HG03457 (cell line): Measurements from ENCODE around the gene ANKRD36.
A peak's percentile ranks its signal among the peaks of the same experiment; 100 is the strongest.
"Not testable (repeated sequence)": the region's sequence is repeated elsewhere in the genome, so short reads cannot be mapped to it uniquely, and the experiment has no call there.

ENCODE experiments used
- ATAC-seq: cut with Tn5 transposase; IDR thresholded peaks from one replicate; pipeline ENCODE4 v1.9.1; 2021; ENCODE audit warnings: moderate number of reproducible peaks; ENCODE audit not compliant: unreplicated experiment

ANKRD36 gene

DNA sequence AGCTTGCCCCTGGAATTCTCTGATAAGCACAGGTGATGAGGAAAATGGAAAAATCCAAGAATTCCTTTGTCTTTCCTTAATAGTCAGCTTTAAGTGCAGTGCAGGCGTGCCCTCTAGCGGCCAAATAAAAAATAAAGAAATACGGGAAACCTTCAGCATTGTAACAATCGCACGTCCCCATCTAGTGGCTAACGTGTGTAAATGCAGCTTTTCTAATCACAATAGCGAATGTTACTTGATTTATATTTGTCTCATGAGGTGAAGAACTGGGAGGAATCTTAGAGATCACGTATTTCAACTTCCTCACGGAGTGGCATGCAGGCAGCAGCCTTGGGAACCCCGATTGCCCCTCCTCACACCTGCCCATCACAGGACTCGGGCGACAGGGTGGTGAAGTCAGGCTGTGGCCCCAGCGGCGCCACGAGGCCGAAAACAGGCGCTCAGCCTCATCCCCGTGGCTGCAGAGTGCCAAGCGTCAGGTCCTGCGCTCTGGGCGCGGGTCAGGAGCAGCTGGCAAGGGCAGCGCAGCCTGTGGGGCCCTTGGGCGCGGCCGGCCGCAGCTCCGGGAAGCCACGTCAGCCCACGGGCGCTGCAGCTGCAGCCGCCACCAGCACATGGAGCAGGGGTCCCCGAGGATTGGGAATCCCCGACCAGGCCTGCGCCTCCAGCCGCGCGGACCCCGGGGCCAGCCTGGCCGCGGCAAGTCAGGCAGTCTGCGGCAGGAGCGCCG lies 468 bp upstream of the ANKRD36 start:
- peak; percentile 54 for ATAC-seq

DNA sequence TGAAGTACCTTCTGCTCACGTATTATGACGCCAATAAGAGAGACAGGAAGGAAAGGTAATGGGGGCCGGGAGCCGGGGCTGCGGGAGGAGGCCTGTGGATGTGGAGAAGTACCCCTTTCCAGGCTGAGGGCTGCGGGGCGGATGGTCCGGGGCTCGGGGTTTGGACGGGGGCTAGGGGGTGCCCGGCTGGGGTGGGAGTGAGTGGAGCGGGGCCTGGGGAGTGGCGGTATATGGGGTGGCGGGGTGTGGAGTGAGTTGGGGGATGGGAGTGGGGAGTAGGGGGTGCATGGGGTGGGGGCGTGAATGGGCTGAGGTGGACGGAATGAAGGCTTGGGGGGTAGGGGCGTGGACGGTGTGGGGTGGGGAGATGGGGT lies 916 bp downstream of the ANKRD36 start:
- not testable (repeated sequence) for ATAC-seq

DNA sequence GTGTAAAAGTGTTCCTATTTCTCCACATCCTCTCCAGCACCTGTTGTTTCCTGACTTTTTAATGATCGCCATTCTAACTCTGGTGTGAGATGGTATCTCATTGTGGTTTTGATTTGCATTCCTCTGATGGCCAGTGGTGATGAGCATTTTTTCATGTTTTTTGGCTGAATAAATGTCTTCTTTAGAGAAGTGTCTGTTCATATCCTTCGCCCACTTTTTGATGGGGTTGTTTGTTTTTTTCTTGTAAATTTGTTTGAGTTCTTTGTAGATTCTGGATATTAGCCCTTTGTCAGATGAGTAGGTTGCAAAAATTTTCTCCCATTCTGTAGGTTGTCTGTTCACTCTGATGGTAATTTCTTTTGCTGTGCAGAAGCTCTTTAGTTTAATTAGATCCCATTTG lies 16.1 kb downstream of the ANKRD36 start:
- ATAC-seq = not testable (repeated sequence)

DNA sequence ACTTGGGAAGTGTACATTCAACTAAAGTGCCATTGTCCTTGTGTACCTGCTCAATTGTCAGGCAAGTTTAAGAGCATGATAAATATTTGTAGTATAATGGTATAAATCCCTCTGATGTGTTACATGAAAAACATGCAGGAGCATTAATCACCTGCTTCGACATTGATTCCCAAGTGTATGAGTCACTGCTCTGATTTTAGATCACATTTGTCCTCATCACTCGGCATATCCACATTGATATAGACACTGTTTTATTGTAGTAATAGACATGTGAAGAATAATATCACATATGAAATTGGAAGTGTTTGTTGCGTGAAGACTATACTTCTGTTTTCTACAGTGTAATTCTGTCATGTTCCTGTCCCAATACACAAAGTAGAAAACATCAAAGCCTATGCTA lies 31.1 kb downstream of the ANKRD36 start:
- not testable (repeated sequence) for ATAC-seq

DNA sequence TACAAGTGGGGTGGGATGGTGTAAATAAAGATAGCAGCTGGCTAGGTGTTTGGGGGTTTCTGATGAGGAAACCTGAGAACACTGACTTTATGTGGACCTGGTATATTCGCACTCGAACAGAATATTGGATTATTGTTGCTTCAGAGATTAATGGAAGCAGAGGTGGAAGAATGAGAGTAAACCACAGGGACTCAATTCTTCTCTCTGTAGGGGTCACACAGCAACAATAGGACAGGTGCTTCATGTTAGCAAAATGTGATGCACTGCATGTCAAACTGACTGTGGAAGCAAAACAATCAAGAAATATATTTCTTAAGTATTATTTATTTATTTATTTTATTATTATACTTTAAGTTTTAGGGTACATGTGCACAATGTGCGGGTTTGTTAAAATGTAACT lies 53.6 kb downstream of the ANKRD36 start:
- not testable (repeated sequence) for ATAC-seq

DNA sequence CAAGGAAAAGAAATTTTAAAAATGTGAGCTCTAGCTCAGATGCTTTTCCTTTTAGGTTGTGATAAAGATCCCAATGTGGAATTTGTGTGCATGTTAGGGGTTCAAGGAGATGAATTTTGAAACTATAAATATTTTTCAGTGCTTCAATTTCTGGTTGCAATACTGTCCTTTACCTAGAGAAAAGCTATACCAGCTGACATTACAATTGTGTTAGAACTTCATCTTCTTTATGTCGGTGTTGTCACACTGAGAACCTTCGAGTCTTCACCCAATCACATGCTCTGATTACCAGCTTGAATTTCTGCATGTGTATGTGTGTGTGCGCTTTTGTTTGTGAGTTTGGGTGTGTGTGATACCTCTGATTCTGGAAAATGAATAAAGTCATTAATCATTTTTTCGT lies 55.0 kb downstream of the ANKRD36 start:
- not testable (repeated sequence) for ATAC-seq

DNA sequence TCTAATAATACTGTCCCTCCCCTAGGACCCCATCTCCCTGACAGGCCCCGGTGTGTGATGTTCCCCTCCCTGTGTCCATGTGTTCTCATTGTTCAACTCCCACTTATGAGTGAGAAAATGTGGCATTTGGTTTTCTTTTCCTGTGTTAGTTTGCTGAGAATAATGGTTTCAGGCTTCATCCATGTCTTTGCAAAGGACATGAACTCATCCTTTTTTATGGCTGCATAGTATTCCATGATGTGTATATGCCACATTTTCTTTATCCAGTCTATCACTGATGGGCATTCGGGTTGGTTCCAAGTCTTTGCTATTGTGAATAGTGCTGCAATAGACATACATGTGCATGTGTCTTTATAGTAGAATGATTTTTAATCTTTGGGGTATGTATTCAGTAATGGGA lies 55.6 kb downstream of the ANKRD36 start:
- not testable (repeated sequence) for ATAC-seq

DNA sequence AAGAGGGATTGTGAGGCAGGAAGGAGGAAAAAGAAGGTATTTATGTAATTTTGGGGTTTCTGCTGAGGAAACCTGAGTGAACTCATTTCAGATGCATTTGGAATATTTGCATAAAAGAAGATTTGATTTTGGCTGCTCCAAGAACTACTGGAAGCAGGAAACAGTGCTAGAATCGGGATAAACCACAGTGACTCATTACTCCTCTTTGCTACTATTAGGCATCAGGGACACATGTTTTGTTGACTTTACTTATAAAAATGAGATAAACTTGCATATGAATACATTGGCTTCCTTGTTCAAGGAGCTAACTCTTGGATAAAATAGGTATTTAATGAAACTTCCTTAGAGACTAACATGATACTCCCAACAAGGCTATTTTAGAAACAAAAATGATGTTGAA lies 67.4 kb downstream of the ANKRD36 start:
- not testable (repeated sequence) for ATAC-seq

DNA sequence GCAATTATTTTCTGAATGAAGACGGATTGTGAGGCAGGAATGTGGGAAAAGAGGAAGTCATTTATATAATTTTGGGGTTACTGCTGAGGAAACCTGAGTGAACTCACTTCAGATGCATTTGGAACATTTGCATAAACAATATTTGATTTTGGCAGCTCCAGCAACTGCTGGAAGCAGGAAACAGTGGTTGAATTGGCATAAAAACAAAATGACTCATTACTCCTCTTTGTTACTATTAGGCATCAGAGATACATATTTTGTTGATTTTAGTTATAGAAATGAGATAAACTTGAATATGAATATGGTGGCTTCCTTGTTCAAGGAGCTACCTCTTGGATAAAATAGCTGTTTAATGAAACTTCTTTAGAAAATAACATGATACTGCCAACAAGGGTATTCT lies 82.4 kb downstream of the ANKRD36 start:
- ATAC-seq = not testable (repeated sequence)

DNA sequence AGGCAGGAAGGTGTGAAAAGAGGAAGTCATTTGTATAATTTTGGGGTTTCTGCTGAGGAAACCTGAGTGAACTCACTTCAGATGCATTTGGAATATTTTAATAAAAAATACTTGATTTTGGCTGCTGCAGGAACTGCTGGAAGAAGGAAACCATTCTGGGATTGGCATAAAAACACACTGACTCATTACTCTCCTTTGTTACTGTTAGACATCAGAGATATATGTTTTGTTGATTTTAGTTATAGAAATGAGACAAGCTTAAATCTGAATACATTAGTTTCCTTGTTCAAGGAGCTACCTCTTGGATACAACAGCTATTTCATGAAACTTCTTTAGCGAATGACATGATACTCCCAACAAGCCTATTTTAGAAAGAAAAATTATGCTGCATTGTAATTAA lies 84.3 kb downstream of the ANKRD36 start:
- not testable (repeated sequence) for ATAC-seq

DNA sequence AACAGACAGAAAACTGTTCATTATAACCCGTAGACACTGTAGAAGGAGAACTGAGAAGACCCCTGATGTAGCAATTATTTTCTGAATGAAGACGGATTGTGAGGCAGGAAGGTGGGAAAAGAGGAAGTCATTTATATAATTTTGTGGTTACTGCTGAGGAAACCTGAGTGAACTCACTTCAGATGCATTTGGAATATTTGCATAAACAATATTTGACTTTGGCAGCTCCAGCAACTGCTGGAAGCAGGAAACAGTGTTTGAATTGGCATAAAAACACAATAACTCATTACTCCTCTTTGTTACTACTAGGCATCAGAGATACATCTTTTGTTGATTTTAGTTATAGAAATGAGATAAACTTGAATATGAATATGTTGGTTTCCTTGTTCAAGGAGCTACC lies 87.9 kb downstream of the ANKRD36 start:
- not testable (repeated sequence) for ATAC-seq

DNA sequence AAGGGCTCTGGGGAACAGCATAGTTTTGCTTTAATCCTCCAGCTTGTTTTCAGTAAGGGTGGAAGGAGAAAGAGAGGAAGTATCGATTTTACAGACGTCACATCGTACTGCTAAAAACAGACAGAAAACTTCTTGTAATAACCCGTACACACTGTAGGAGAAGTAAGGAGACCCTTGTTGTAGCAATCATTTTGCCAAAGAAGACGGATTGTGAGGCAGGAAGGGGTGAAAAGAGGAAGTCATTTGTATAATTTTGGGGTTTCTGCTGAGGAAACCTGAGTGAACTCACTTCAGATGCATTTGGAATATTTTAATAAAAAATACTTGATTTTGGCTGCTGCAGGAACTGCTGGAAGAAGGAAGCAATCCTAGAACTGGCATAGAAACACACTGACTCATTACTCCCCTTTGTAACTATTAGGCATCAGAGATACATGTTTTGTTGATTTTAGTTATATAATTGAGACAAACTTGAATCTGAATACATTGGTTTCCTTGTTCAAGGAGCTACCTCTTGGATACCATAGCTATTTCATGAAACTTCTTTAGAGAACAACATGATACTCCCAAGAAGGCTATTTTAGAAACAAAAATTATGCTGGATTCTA lies 89.8 kb downstream of the ANKRD36 start:
- ATAC-seq = not testable (repeated sequence)

DNA sequence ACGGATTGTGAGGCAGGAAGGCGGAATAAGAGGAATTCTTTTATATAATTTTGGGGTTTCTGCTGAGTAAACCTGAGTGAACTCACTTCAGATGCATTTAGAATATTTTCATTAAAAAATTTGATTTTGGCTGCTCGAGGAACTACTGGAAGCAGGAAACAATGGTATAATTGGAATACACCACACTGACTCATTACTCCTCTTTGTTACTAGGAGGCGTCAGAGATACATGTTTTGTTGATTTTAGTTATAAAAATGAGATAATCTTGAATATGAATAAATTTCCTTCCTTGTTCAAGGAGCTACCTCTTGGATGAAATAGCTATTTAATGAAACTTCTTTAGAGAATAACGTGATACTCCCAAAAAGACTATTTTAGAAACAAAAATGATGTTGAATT lies 97.4 kb downstream of the ANKRD36 start:
- ATAC-seq = no peak

DNA sequence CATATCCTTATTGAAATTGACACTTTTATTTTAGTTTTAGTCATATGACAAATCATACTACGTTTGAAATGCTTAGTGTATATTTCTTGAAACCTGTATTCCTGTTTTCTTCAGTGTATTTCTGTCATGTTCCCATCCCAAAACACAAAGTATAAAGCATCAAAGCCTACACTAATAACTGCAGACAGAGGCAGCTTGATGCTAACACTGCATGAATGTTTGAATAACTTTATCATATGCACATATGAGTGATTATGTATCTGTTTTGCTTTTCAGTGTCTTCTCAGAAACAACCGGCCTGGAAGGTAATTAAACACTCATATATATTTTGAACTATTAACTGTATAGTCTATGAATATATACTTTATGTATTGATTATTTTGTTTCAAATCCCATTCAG lies 102.1 kb downstream of the ANKRD36 start:
- ATAC-seq = not testable (repeated sequence)

DNA sequence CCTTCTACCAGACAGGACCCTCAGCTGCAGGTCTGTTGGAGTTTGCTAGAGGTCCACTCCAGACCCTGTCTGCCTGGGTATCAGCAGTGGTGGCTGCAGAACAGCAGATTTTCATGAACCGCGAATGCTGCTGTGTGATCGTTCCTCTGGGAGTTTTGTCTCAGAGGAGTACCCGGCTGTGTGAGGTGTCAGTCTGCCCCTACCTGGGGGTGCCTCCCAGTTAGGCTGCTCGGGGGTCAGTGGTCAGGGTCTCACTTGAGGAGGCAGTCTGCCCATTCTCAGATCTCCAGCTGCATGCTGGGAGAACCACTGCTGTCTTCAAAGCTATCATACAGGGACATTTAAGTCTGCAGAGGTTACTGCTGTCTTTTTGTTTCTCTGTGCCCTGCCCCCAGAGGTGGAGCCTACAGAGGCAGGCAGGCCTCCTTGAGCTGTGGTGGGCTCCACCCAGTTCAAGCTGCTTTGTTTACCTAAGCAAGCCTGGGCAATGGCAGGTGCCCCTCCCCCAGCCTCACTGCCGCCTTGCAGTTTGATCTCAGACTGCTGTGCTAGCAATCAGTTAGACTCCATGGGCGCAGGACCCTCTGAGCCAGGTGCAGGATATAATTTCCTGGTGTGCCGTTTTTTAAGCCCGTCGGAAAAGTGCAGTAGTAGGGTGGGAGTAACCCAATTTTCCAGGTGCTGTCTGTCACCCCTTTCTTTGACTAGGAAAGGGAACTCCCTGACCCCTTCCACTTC lies 118.1 kb downstream of the ANKRD36 start:
- not testable (repeated sequence) for ATAC-seq

DNA sequence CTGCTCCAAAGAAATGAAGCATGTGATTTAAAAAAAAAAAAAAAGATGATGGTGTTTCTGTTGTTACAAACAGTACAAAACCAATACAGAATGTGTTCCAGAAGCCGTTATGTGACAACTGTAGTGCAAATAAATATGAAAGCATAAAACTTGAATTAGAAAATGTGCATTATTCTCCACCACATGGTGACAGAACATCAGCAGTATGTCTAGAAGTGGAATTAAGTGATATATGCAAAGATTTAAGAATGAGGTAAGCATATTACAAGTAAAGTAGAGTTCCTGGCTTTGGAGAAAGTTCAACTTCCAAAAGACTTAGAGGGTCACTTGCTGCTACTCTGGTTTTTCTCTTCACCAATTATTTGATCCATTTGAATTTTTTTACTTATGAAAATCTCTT lies 120.0 kb downstream of the ANKRD36 start:
- ATAC-seq = not testable (repeated sequence)

DNA sequence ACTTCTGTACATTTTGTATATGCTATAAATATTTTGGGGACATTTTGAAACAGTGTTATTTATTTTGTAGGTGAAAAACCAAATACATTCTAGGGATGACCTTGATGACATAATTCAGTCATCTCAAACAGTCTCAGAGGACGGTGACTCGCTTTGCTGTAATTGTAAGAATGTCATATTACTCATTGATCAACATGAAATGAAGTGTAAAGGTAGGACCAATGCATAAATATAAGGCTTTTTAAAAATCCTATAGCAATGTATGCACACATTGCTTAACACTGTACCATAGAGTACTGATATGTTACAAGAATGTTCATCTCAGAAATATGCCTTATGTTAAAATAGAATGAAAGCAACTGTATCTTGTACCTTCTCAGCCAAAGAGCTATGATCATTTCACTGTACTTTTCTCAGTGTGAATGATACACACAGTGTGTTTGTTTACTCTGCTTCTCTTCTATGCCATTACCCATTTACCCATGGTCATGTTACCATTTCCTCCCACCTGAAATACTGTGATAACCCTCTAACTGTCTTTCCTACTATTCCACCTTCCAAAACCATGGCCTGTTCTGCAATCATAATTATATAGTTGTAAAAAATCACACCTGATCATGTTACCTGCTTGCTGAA lies 120.8 kb downstream of the ANKRD36 start:
- not testable (repeated sequence) for ATAC-seq

DNA sequence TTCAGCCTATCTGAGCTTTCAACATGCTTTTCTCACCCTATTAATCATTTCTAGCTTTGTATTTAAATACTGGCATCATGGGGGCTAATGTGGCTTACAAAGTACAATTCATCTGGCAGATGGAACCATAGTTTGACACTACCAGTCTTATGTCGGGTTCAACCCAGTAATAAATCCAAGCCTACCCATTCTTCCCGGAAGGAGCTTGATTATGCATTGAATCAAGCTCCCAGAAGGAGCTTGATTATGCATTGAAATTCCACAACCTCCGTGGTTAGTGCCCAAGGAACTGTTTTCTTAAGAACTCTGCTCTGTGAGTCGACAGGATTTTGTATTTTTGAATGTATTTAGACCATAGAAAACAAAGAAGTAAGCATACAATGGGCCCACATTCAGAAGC lies 148.2 kb downstream of the ANKRD36 start:
- not testable (repeated sequence) for ATAC-seq

DNA sequence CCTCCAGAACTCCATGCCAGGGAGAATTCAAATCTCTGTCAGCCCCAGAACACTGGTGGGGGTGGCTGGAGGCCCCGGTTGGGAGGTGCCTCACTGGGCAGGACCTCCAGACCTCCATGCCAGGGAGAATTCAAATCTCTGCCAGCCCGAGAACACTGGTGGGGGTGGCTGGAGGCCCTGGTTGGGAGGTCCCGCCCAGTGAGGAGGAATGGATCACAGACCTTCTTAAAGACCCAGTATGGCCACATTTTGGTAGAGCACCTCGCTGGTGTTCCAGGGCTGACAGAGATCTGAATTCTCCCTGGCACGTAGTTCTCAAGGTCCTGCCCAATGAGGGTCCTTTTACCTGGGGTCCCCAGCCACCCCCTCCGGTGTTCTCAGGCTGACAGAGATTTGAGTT lies 153.5 kb downstream of the ANKRD36 start:
- not testable (repeated sequence) for ATAC-seq

DNA sequence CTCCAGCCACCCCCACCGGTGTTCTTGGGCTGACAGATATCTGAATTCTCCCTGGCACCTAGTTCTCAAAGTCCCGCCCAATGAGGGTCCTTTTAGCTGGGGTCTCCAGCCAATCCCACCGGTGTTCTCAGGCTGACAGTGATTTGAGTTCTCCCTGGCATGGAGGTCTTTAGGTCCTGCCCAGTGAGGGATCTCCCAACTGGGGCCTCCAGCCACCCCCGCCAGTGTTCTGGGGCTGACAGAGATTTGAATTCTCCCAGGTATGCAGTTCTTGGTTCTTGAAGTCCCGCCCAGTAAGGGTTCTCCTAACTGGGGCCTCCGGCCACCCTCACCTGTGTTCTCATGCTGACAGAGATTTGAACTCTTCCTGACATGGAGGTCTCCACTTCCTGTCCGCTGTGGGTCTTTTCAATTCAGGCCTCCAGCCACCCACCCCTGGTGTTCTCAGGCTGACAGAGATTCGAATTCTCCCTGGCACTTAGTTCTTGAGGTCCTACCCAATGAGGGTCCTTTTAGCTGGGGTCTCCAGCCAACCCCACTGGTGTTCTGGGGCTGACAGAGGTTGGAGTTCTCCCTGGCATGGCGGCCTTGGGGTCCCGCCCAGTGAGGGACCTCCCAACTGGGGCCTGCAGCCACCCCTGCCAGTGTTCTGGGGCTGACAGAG lies 154.6 kb downstream of the ANKRD36 start:
- no peak for ATAC-seq

DNA sequence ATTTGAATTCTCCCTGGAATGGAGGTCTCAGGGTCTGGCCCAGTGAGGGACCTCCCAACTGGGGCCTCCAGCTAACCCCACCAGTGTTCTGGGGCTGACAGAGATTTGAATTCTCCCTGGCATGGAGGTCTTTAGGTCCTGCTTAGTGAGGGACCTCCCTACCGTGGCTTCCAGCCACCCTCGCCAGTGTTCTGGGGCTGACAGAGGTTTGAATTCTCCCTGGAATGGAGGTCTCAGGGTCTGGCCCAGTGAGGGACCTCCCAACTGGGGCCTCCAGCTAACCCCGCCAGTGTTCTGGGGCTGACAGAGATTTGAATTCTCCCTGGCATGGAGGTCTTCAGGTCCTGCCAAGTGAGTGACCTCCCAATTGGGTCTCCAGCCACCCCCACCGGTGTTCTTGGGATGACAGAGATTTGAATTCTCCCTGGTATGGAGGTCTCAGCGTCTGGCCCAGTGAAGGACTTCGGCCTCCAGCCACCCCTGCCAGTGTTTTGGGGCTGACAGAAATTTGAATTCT lies 155.2 kb downstream of the ANKRD36 start:
- ATAC-seq = not testable (repeated sequence)
